ENCODE results near the gene ANKS1B.
A peak's percentile ranks its signal among the peaks of the same experiment; 100 is the strongest.
"Not testable (repeated sequence)": the region's sequence is repeated elsewhere in the genome, so short reads cannot be mapped to it uniquely, and the experiment has no call there.

The ANKS1B gene

DNA sequence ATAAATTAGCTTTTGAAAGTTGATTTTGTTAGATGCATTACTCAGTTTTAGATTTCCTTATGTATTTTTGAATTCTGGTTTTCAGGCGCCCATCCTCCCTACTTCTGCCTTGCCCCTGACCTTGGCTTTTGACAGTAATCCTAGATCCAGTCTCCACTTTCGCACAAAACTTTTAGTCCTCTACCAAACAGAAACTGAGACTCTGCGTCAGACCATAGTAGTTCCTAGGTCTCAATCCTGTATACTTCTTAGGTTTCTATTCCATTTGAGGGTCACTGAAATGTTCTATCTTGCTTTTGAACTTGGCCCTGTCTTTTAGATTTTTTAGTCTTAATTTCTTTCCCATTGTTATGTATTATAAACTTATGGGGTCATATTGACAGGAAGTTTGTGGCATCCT, 645.1 kb downstream of the ANKS1B start:
- no peak for DNase-seq

GRCh38 chr12:99334285-99335056, 650.3 kb downstream of the ANKS1B start:
- no peak for DNase-seq

GRCh38 chr12:99332936-99333591, 651.7 kb downstream of the ANKS1B start:
- DNase-seq = no peak

DNA sequence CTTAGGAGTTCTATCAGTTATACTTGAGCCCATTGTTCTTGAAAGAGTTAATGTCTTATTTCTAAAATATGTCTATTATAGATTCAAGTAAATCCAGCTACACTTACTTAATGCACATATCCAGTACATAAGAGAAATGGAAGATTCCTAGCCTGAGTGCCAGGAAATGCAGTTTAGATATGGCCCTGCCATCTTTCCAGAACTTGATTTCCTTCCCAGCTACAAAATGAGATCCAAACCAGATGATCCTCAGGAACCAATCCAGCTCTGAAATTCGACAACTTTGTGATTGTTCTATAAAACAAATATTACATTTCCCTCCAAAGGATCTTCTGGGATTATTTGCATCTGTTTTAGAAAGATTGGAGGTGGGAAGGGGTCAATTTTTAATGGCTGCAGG, 654.5 kb downstream of the ANKS1B start:
- no peak for DNase-seq

DNA sequence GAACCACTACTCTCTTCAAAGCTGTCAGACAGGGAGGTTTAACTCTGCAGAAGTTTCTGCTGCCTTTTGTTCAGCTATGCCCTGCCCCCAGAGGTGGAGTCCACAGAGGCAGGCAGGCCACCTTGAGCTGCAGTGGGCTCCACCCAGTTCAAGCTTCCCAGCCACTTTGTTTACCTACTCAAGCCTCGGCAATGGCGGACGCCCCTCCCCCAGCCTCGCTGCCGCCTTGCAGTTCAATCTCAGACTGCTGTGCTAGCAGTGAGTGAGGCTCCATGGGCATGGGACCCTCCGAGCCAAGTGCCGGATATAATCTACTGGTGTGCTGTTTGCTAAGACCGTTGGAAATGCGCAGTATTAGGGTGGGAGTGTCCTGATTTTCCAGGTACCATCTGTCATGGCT, 663.5 kb downstream of the ANKS1B start:
- not testable (repeated sequence) for DNase-seq

DNA sequence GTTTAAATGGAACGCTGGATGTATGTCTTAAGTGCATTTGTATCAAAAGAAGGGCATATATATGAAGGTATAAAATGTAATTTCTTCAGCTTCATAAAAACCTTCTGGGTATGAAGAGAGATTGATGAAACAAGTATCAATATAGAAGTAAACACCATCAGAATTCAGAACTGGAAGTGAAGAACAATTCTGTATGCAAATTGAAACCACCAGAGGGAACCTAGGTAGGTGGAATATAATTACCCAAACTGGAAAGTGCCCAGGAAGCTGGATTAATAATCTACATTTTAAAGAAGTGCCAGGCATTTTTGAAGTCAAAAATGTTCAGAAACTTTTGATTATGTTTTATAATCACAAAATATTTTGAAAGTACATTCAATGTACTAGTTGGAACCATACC, 673.4 kb downstream of the ANKS1B start:
- no peak for DNase-seq

DNA sequence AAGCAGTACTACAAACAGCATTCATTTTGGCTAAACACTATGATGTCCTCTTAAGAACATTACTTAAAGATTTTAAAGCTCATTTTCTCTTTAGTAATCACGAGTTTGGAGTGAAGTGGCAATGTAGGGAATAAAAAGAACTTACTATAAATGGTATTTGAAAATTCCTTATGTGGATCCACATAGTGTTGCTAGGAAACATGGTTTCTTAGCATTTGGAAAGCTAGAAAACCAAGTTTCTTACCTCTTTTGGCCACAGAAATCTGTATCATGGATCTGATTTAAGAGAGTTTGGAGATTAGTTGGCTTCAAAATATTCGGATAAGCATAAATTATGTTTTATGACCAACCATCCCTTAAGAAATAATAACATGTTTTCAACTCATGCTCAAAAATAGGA, 674.9 kb downstream of the ANKS1B start:
- no peak for DNase-seq

- DNase-seq = peak in 1 of 2 experiments; percentile 26
These were observed 681.9 kb downstream of the ANKS1B start for GRCh38 chr12:99302874-99303273.

DNA sequence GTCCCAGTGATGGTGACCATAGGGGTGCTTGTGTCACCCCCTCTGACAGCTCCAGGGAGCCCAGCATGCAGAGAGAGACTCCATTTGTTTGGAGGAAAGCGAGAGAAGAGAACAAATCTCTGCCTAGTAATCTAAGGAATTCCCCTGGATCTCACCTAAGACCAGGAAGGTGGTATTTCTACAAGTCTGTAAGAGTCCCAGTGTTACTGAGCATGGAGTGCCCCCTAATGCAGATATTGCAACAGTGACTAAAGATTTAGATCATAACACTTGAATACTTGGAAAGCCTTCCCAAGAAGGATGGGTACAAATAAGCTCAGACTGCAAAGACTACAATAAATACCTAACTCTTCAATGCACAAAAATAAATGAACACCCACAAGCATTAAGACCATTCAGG, 697.6 kb downstream of the ANKS1B start:
- no peak for DNase-seq

DNA sequence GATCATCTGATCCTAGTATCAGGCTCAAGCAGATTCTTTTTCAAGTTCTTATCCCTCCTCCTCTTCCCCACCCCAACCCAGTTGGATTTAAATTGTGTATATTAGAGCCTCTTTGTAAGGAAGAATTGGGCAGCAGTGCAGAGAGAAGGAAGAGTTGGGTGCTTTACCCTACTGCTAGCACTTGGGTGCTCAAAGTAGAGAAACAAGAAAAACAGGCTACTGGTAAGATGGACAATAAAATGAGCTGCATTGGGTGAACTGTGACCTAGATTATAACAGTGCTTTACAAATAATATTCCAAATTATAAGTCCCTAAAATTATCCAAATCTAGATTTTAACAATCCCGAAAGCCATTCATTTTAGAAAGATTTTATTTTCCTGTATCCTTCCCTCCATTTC, 700.6 kb downstream of the ANKS1B start:
- no peak for DNase-seq

DNA sequence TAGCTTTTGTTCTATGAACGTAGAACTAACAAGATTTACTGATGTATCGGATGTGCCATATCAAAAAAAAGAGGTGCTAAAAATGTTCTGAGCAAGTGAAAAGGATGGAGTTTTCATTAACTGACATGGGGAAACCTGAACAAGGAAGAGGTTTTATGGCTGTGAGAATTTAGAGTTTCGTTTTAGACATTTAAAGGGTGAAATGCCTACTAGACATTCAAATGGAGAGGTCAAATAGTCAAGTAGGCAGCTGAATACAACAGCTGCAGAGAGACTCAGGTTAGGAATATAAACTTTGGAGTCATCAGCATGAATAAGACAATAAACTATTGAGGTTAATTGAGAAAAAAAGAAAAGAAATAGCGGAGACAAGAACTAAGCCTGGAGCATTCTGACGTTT, 702.1 kb downstream of the ANKS1B start:
- no peak for DNase-seq

- DNase-seq = no peak
These were observed 702.6 kb downstream of the ANKS1B start for GRCh38 chr12:99282086-99282485.

- DNase-seq = no peak
These were observed 703.5 kb downstream of the ANKS1B start for GRCh38 chr12:99281277-99281676.

DNA sequence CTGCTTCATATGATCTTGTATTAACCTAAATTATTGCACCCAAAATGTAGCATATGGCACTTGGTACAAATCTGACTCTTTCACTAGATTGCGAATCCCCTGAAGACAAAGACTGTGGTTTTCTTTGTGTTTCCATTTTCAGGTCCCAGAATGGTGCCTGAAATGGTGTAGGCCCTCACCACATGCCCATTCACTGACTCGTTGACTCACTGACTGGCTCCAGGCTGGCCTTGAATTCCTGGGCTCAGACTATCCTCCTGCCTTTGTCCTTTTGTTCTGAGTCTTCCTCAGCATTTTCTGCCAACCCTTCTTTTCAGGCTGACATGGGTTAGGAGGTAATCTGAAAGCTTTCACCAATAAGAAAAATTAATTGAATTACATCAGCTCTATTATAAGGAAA, 705.8 kb downstream of the ANKS1B start:
- no peak for DNase-seq

- no peak for DNase-seq
These were observed 707.0 kb downstream of the ANKS1B start for GRCh38 chr12:99277591-99278379.

- no peak for DNase-seq
These were observed 713.7 kb downstream of the ANKS1B start for GRCh38 chr12:99271071-99271470.

DNA sequence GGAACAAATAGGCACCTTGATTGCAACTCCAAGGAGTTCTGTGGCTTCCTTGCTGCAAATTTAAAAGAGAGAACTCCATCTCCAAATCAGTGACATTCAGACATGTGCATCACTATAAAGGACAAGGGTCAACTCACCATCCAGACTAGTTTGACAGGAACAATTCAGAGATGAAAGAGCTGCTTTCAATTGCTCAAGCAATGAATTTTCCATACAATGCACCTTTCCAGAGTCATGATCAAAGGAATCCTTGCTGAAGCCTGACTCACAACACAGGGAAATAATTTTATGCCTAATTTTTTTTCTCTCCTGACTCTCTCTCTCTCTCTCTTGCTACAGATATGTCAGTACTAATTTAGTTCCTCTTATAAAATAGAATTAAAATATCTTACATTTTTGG, 717.7 kb downstream of the ANKS1B start:
- no peak for DNase-seq

- DNase-seq = no peak
These were observed 719.1 kb downstream of the ANKS1B start for GRCh38 chr12:99265648-99266047.

GRCh38 chr12:99261256-99261655, 723.5 kb downstream of the ANKS1B start:
- no peak for DNase-seq

GRCh38 chr12:99260456-99260996, 724.2 kb downstream of the ANKS1B start:
- DNase-seq = no peak

DNA sequence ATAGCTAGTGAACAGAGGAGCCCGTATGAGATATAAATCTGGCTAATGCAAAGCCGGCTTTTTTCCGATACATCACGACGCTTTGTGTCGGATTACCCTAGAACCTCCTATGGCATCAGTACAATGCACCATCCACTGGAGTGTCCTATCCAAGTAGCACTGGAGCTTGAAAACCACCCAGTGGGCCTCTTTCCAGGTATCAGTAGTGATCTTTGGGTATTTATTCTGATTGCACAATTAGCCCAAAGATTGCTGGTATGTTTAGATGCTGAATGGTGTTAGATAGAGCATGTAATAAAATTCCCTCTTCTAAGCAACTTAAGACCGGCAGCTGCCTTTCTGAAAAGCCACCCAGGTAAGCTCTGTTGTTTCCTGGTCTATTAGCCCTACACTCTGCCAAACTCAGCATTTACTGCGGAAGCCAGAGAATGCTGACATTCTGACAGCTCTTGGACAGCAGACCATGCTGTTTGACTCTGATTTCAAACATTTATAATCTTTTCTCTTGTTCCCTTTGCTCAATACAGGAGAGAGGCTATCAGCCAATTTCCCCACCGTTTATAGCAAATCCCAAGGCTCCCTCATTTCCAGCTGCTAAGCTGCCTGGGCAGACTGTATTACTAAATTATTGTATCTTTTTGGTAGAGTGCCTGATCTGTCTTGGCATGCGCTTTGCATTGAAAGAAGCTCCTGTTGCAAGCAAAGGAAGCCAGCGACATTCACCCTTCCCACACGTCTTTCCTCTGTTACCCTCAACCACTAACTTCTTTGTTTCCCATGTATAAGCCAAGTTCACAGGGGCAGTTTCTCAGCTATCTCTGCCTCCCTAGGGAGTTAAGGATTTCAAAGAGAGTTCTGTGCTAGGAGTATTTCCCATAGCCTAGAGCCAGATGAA, 725.4 kb downstream of the ANKS1B start:
- no peak for DNase-seq

GRCh38 chr12:99257672-99258071, 727.1 kb downstream of the ANKS1B start:
- DNase-seq = no peak

Measured in NCI-H1930 (cell line).